HepG2 (cell line): Measurements from ENCODE around the gene ATP6V1G3. TPM values are rescaled to one million over a fixed set of nuclear protein-coding genes. Genes with fewer than 3 reads are reported as not detected.

Source experiments
- ATAC-seq: fragments of 200-7000 bp; cut with Tn5 transposase; 3 replicates; pipeline ENCODE4 v1.9.1; 2020; ENCODE audit warnings: mild to moderate bottlenecking, moderate library complexity
- BruUV-seq: library from RNA; stranded (reverse); fragments of 400-500 nt; replicated peaks from 2 replicates; lab custom pipeline; 2021; lab: Mats Ljungman, UMichigan
- CTCF ChIA-PET: fragments of 300-600 bp; formaldehyde crosslinking; extraction: SDS; loops from one replicate; lab custom pipeline; 2021; ENCODE audit warnings: low total read pairs, inconsistent platforms, low intra/inter-chr PET ratio; lab: Yijun Ruan, JAX
- POLR2A ChIA-PET: fragments of 350-600 bp; sonication (Branson Sonifier 250); formaldehyde crosslinking; loops from one replicate; lab custom pipeline; 2020; ENCODE audit warnings: antibody characterized with exemption, inconsistent platforms; lab: Yijun Ruan, JAX
- DNase-seq: peaks from one replicate; pipeline ENCODE4 v3.0.0-alpha.2; 2015; ENCODE audit warnings: low spot score
- FAIRE-seq: peaks from 3 replicates; lab custom pipeline; 2011; peaks lifted over from hg19 to GRCh38; lab: Jason Lieb, UNC
- H2AFZ ChIP-seq: one replicate; pipeline ENCODE4 v1.6.1; 2011; ENCODE audit warnings: low read length, inconsistent platforms
- H3K27ac ChIP-seq: fragments of 300-600 bp; 3 replicates; pipeline ENCODE4 v1.8.0; 2011; ENCODE audit warnings: mixed run types, mild to moderate bottlenecking, mixed read lengths, low read length, inconsistent platforms; ENCODE audit not compliant: insufficient read depth; ENCODE audit errors: extremely low read length
- H3K27me3 ChIP-seq, 2 experiments: fragments of 200-600 bp in 1 of 2; 2 replicates in 1 of 2; 3 replicates in 1 of 2; pipeline versions ENCODE4 v1.6.0 to v1.8.0; 2011; ENCODE audit warnings: low read length in 2 of 2, mild to moderate bottlenecking in 2 of 2, moderate library complexity in 2 of 2, inconsistent platforms in 1 of 2; ENCODE audit not compliant: insufficient read depth in 2 of 2, control insufficient read depth in 1 of 2
- H3K36me3 ChIP-seq, 2 experiments: fragments of 200-600 bp in 1 of 2; replicated peaks in 1 of 2; 2 replicates in 1 of 2; 3 replicates in 1 of 2; pipeline versions ENCODE4 v1.5.1 to v1.8.0; 2011; ENCODE audit warnings: low read length in 2 of 2, inconsistent platforms in 1 of 2; ENCODE audit not compliant: insufficient read depth in 2 of 2, control insufficient read depth in 1 of 2
- H3K4me1 ChIP-seq: 2 replicates; pipeline ENCODE4 v1.5.1; 2012; ENCODE audit warnings: low read length, inconsistent platforms; ENCODE audit not compliant: insufficient read depth
- H3K4me2 ChIP-seq: 2 replicates; pipeline ENCODE4 v1.6.0; 2011; ENCODE audit warnings: low read depth, low read length, inconsistent platforms
- H3K4me3 ChIP-seq, 3 experiments: fragments of 200-600 bp in 1 of 3; sonication (generic), shearing (Covaris generic) in 1 of 3; replicated peaks in 1 of 3; 2 replicates each; pipeline ENCODE4 v1.5.1; 2011 to 2016; ENCODE audit warnings: low read length in 3 of 3, inconsistent platforms in 2 of 3, low read depth in 2 of 3, mild to moderate bottlenecking in 2 of 3, control low read depth in 1 of 3, mixed read lengths in 1 of 3; ENCODE audit not compliant: insufficient read depth in 1 of 3
- H3K79me2 ChIP-seq: one replicate; pipeline ENCODE4 v1.6.1; 2011; ENCODE audit warnings: low read length, inconsistent platforms; ENCODE audit not compliant: insufficient read depth
- H3K9ac ChIP-seq: 2 replicates; pipeline ENCODE4 v1.6.0; 2011; ENCODE audit warnings: mild to moderate bottlenecking, low read depth, low read length, inconsistent platforms; ENCODE audit not compliant: insufficient read depth
- H3K9me3 ChIP-seq: 2 replicates; pipeline ENCODE4 v1.5.1; 2012; ENCODE audit warnings: mild to moderate bottlenecking, low read length
- H4K20me1 ChIP-seq: 2 replicates; pipeline ENCODE4 v1.6.0; 2011; ENCODE audit warnings: inconsistent platforms, mild to moderate bottlenecking, low read length, moderate library complexity; ENCODE audit not compliant: insufficient read depth
- AKAP8 ChIP-seq: sonication (generic); formaldehyde crosslinking; IDR thresholded peaks from 2 replicates; pipeline ENCODE4 v1.5.1; 2020; ENCODE audit warnings: mild to moderate bottlenecking, missing genetic modification reagents
- ATM ChIP-seq: fragments of 450-650 bp; IDR thresholded peaks from 2 replicates; pipeline ENCODE4 v1.7.1; 2017; ENCODE audit warnings: mild to moderate bottlenecking, borderline replicate concordance
- E2F5 ChIP-seq: sonication (generic); formaldehyde crosslinking; conservative IDR thresholded peaks from 2 replicates; pipeline ENCODE4 v1.4.0; 2020; ENCODE audit warnings: missing genetic modification reagents
- MAFF ChIP-seq: IDR thresholded peaks from 2 replicates; pipeline ENCODE4 v1.6.1; 2011; ENCODE audit warnings: low read depth, low read length, improper control_type of control experiment
- PCBP1 ChIP-seq: fragments of 200-400 bp; formaldehyde crosslinking; IDR thresholded peaks from 2 replicates; pipeline ENCODE4 v1.6.1; 2017; ENCODE audit warnings: mild to moderate bottlenecking, low read depth, low read length, borderline replicate concordance
- TRAFD1 ChIP-seq: sonication (generic); formaldehyde crosslinking; IDR thresholded peaks from 2 replicates; pipeline ENCODE4 v1.5.1; 2020; ENCODE audit warnings: missing genetic modification reagents, mild to moderate bottlenecking, borderline replicate concordance
- ZFP1 ChIP-seq: IDR thresholded peaks from 2 replicates; pipeline ENCODE4 v1.6.1; 2016
- ZNF550 ChIP-seq: sonication (generic); formaldehyde crosslinking; IDR thresholded peaks from 2 replicates; pipeline ENCODE4 v1.4.0; 2020; ENCODE audit warnings: mild to moderate bottlenecking, missing genetic modification reagents, borderline replicate concordance
- ZNF589 ChIP-seq: sonication (generic); formaldehyde crosslinking; conservative IDR thresholded peaks from 2 replicates; pipeline ENCODE4 v1.8.0; 2022; ENCODE audit warnings: mild to moderate bottlenecking, moderate library complexity, missing genetic modification reagents
- ZNF883 ChIP-seq: sonication (generic); formaldehyde crosslinking; IDR thresholded peaks from 2 replicates; pipeline ENCODE4 v1.5.1; 2020; ENCODE audit warnings: mild to moderate bottlenecking, missing genetic modification reagents; ENCODE audit errors: not compliant biosample characterization
- WGBS: methylation state at CpG from one replicate; pipeline ENCODE4 v1.1.6; 2017; ENCODE audit warnings: low lambda C conversion rate; 5-methylcytosine and 5-hydroxymethylcytosine counted together
- in situ Hi-C: cut with HindIII; loops from 2 replicates; pipeline ENCODE4 v1.10.0; 2017; ENCODE audit warnings: low pct_unique_long_range_greater_than_20kb; ENCODE audit not compliant: extremely low pct_ligation_motif_present
- intact Hi-C: fragments of 100-400 bp; cut with micrococcal nuclease; formaldehyde crosslinking; loops from one replicate; pipeline ENCODE4 v1.10.0; 2022; ENCODE audit not compliant: unreplicated experiment
- polyA plus RNA-seq, 8 experiments: library from polyadenylated mRNA; depleted of rRNA in 3 of 8; stranded (reverse) in 7 of 8; unstranded in 1 of 8; fragments of >200 nt; fragmentation: Illumina TruSeq in 4 of 8; extraction: Trizol in 4 of 8; gene quantifications; 2 replicates each; pipeline versions ENCODE4 v1.2.1 to v1.2.3, GENCODE V29; 2011 to 2016; ENCODE audit warnings: low read depth in 4 of 8, missing spikeins in 1 of 8, mixed read lengths in 1 of 8; ENCODE audit not compliant: insufficient read depth in 1 of 8
- total RNA-seq, 5 experiments: library from RNA; depleted of rRNA; stranded (reverse); fragments of >200 nt; fragmentation: Illumina TruSeq; extraction: Trizol; gene quantifications; 2 replicates each; pipeline ENCODE4 v1.2.3, GENCODE V29; 2016; ENCODE audit warnings: low read depth in 1 of 5

Gene ATP6V1G3
- total and polyA plus RNA-seq, 2 of the 13 experiments (the other 11 are each of a cell fraction or from before 2014, with no cell fraction given) = not detected

- intact Hi-C loops = no loop called here
- Histone ChIP-seq H3K9me3 (no peaks in the 10 kb centered on the region), H3K27me3 (no peaks in the 10 kb centered on the region), H3K27ac (no peak overlapping the region), H2AFZ (no peak overlapping the region), H3K4me2 (no peak overlapping the region), H3K36me3 (no peaks in the 10 kb centered on the region), H3K9ac (no peak overlapping the region)
- no TSS peak for BruUV-seq
- FAIRE-seq = no peak
- POLR2A ChIA-PET = no interaction called here
- DNase-seq = no peak
- TF ChIP-seq TRAFD1 (CRISPR knock-in tag) (no peak), E2F5 (no peak), AKAP8 (no peak)
- TF ChIP-seq, all 625 proteins: peak for 0
- Histone ChIP-seq H3K4me3 (no peak overlapping the region), H3K4me1 (no peaks in the 10 kb centered on the region), H3K79me2 (no peaks in the 10 kb centered on the region), H4K20me1 (no peaks in the 10 kb centered on the region)
- CTCF ChIA-PET = no interaction called here
- WGBS = 21% methylated on average over 5 of the region's 6 CpGs
- ATAC-seq = no peak
- in situ Hi-C loops = no loop called here
Measured at GRCh38 chr1:198496216-198497143, 44.0 kb downstream of the ATP6V1G3 start.

- Histone ChIP-seq H4K20me1 (no peaks in the 10 kb centered on the region), H3K79me2 (no peaks in the 10 kb centered on the region), H2AFZ (no peak overlapping the region), H3K9me3 (no peaks in the 10 kb centered on the region), H3K4me2 (no peak overlapping the region), H3K4me3 (no peak overlapping the region), H3K36me3 (no peaks in the 10 kb centered on the region), H3K27me3 (no peaks in the 10 kb centered on the region), H3K4me1 (no peaks in the 10 kb centered on the region), H3K9ac (no peak overlapping the region), H3K27ac (no peak overlapping the region)
- CTCF ChIA-PET = no interaction called here
- TF ChIP-seq ZNF589 = no peak
- no peak for TF ChIP-seq ZFP1 (CRISPR knock-in tag)
- no peak for TF ChIP-seq ZNF883
- no peak for TF ChIP-seq PCBP1
- no peak for TF ChIP-seq MAFF
- TF ChIP-seq ZNF550 (CRISPR knock-in tag) = no peak
- TF ChIP-seq ATM = no peak
- 11% methylated on average over 3 of the region's 3 CpGs for WGBS
- ATAC-seq (no peak), DNase-seq (no peak), FAIRE-seq (no peak)
- in situ Hi-C loops (no loop called here), intact Hi-C loops (no loop called here)
- POLR2A ChIA-PET = no interaction called here
- BruUV-seq = no TSS peak
Measured at GRCh38 chr1:198495631-198496030, 44.8 kb downstream of the ATP6V1G3 start.
